Activated CD8-positive, alpha-beta memory T cell treated with anti-CD3 and anti-CD28 coated beads for 48 hours (primary cell): ENCODE results near the gene RFX2.

Experiments
- DNase-seq, 3 experiments: peaks; one replicate each; pipeline ENCODE4 v3.0.0-alpha.2; 2020; ENCODE audit warnings: low read depth in 2 of 3, low spot score in 2 of 3

Gene RFX2

DNA sequence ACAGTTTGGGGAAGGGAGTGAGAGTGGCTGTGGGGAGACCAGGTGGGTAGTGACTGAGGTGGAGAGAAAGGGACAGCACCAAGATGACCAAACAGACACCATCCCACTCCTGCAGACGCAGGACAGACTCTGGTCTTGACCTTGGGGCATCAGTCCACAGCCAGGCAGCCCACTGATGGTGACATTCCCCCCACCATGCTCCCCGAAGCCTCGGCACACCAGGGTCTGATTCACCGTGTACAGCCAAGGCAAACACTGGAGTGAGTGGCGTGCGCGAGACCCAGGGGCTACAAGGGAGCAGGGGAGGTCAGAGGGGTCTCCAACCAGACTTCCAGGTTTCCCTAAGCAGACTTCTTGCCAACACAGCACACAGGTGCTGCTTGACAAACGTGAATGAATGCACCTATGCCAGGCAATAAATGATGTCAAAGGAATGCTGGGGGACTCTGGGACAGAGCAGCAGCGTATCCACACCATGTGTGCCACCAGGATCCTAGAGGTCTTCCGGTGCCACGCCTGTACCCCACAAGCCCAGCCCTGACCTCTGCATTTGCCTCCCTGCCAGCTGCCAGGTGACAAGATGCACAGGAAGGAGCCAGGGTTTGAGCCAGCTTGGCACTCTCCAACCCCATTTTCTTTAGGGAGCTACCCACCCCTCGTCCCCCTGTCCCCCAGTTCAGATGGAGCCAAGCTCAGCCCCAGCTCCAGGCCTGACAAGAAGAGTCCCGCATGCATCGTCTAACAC lies 150.9 kb downstream of the RFX2 start:
- DNase-seq, result no peak

GRCh38 chr19:5958851-5959122 lies 151.5 kb downstream of the RFX2 start:
- no peak for DNase-seq

DNA sequence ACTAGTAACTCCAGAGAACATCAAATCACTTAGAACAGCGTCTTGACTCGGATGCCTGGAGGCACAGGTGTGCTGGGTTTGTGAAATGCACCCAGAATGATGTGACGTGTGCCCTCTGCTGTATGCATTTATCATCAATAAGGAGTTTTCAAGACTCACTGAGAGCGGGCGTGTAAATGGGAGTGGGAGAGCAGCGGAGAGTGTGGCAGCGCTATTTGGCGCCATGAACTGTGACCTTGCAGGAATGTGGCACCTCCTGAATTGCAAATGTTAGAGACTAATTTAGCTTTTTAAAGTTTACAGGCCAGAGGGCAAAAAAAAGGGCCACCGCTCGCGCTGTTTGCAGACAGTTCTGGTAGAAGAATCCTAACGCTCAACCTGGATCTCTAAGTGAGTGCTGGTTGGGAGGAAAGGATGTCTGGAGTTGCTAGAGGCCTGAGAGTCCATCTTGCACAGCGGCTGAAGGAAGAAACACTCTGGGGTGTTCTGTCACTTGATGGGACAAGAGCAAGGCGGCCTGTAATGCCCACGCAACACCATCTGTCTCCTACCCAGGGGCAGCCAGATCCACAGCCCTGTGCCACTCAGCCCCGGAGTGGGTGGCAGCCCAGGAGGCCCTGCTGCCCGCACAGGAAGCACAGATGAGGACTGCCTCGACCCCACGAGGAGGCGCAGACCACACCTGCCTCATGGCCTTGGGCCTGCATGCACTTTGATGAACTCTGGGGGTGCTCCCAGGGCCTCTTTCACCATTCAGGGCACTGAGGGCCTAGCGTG lies 152.0 kb downstream of the RFX2 start:
- no peak for DNase-seq

DNA sequence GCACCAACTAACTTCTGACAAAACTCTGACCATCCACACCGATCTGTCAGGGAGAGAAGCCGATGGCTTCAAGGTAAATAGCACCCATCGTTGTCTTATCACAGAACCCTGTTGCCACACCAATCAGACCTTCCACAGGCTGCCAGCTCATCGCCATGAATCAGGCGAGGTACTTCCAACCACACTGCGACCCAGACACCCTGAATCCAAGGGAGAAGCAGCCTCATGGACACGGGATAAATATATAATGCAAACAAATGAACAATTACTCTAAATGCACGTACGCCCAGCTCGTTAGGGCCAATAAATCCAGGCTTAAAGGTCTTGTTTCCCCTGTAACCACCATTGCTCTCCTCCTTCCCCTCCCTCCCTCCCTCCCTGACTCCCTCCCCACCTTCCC lies 153.1 kb downstream of the RFX2 start:
- no peak for DNase-seq

DNA sequence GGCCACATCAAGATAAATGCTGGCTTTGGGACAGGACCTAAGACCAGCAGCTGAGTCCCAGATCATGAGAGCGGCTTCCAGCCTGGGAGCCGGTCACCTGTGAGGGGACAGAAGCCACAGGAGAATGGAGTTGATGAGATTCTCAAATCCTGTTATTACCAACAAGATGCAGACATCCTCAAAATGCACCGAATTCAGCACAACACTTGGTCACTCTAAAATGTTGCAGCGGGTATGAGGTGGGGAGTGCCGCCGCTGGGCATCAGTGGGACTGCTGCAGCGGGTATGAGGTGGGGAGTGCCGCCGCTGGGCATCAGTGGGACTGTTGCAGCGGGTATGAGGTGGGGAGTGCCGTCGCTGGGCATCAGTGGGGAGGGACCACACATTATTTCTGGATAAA lies 153.6 kb downstream of the RFX2 start:
- DNase-seq, result no peak

- no peak for DNase-seq
Measured at GRCh38 chr19:5956323-5956722, 154.0 kb downstream of the RFX2 start.

DNA sequence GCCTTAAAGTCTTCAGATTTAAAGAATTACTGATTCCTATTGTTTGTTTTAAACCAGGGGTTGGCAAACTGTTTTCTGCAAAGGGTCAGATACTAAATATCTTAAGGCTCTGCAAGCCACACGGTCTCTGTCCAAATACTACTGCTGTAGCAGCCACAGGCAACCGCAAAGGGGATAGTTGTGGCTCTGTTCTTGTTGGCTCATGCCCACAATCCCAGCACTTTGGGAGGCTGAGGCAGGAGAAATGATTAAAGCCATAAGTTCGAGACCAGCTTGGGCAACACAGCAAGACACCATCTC lies 154.7 kb downstream of the RFX2 start:
- DNase-seq, result no peak

DNA sequence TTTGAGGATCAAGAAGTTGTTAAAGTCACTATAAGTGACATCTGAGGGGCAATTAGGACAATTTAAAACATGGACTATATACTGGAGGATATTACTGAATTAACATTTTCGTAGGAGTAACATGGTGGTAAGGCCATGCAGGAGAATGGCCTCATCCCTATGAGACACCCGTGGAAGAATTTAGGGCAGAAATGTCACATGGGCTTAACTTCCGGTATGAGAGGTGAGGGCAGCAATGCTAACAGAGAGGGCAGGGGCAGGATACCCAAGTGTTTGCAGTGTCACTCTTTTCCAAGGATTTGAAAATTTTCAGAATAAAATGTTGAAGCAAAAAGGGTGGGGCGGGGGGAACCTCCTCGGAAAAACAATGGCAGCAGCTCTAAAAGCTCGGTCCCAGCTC lies 156.0 kb downstream of the RFX2 start:
- no peak for DNase-seq

- DNase-seq, result no peak
Measured at GRCh38 chr19:5953680-5954213, 156.6 kb downstream of the RFX2 start.

DNA sequence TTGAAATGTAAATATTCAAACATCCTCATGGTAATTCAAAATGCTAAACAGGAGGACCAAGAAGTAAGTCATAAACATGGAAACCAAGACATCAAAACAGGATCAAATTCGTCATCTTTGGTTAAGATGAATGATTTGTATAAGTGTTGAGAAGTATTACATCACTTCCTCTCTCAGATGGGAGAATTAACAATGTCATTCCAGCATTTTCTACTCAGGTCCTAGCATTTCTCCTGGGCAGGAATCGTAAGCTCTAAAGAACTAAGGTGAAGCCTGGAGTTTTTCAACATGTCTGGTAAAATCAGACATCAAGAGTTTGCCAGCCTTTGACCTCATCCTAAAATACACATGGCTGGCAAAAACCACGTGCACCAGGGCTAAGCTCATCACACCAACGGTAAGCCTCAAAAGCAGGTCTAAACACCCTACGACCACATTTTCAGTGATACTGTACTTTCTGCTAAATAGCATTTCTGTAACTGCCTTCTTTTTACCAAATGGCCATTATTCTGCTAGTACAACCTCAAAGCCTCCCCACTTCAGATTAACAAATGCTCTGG lies 157.2 kb downstream of the RFX2 start:
- DNase-seq, result no peak

GRCh38 chr19:5952193-5953029 lies 157.9 kb downstream of the RFX2 start:
- no peak for DNase-seq

- DNase-seq, result no peak
Measured at GRCh38 chr19:5951338-5951861, 158.9 kb downstream of the RFX2 start.

DNA sequence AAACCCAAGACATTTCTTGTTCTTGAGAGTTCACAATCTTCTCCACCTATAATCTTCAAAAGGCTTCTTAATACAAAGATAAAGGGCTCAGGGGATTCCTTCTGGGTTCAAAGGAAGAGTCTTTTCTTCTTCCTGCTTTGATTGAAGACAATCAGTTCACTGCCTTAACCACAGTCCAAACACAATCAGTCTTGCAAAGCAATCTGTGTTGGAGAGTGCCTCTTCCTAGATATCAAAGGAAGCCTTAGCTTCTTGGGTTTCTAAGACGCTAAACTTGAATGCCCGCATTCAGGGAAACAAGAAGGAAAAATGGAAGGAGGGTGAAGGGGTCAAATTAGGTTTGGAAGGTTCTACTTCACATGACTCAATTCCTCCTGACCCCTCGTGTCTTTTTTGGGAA lies 159.6 kb downstream of the RFX2 start:
- no peak for DNase-seq

DNA sequence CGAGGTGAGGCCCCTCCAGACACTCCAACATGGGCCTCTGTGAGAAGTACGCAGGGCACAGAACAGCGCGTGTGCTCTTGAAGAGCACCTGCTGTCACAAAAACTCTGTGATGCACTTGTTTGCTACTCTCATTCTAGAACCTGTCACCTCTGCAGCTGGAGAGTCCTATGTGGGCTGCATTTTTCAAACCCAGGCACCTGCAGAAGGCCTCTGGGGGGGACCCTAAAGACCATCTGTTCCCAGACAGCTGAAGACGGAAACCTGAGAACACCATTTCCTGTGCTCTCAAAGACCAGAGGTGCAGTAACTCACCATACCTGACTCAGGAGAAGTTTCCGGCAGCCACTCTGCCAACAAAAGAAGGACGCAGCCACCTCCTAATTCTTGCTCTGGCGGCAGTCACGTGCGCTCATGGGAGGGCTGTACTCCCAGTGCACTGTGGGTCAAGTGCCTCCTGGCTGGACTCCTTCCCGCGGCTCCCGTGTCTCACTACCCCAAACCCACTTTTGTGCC lies 160.5 kb downstream of the RFX2 start:
- no peak for DNase-seq

- no peak for DNase-seq
Measured at GRCh38 chr19:5948752-5949564, 161.3 kb downstream of the RFX2 start.

- DNase-seq, result no peak
Measured at GRCh38 chr19:5947435-5947834, 162.9 kb downstream of the RFX2 start.

GRCh38 chr19:5943623-5944022 lies 166.7 kb downstream of the RFX2 start:
- no peak for DNase-seq
